K562 (cell line): ENCODE measurements around the gene NUP50. TPM values are rescaled to one million over a fixed set of nuclear protein-coding genes. Genes with fewer than 3 reads are reported as not detected.

ENCODE experiments used
- ATAC-seq: fragments of 200-7000 bp; cut with Tn5 transposase; 3 replicates; pipeline ENCODE4 v1.9.1; 2020; ENCODE audit warnings: moderate library complexity
- BruUV-seq: library from RNA; stranded (reverse); fragments of 400-500 nt; replicated peaks from 2 replicates; lab custom pipeline; 2021; lab: Mats Ljungman, UMichigan
- CTCF ChIA-PET: fragments of 300-600 bp; formaldehyde crosslinking; extraction: SDS; loops from one replicate; lab custom pipeline; 2021; ENCODE audit warnings: low intra/inter-chr PET ratio; lab: Yijun Ruan, JAX
- POLR2A ChIA-PET: fragments of 300-600, 350-650 bp; sonication (Branson Sonifier 250); formaldehyde crosslinking; extraction: SDS; loops from one replicate; lab custom pipeline; 2021; ENCODE audit warnings: antibody characterized with exemption, inconsistent platforms; lab: Yijun Ruan, JAX
- DNase-seq, 4 experiments: peaks; one replicate each; pipeline versions ENCODE4 v3.0.0 to v3.0.0-alpha.2; 2011 to 2018; ENCODE audit warnings: low spot score in 3 of 4, mixed read lengths in 3 of 4; ENCODE audit errors: extremely low read depth in 1 of 4
- FAIRE-seq: peaks from 2 replicates; lab custom pipeline; 2011; peaks lifted over from hg19 to GRCh38; lab: Jason Lieb, UNC
- H2AFZ ChIP-seq: 2 replicates; pipeline ENCODE4 v1.6.0; 2011; ENCODE audit warnings: low read depth, low read length, control low read depth, inconsistent platforms
- H3K27ac ChIP-seq: fragments of 200-600 bp; 3 replicates; pipeline ENCODE4 v1.8.0; 2011; ENCODE audit warnings: low read depth, mild to moderate bottlenecking, control low read depth, inconsistent platforms, low read length, moderate library complexity, mixed read lengths; ENCODE audit errors: extremely low read depth
- H3K27me3 ChIP-seq, 2 experiments: fragments of 300-600 bp in 1 of 2; 2 replicates in 1 of 2; 3 replicates in 1 of 2; pipeline versions ENCODE4 v1.6.0 to v1.8.0; 2011; ENCODE audit warnings: inconsistent platforms in 2 of 2, low read length in 2 of 2, mild to moderate bottlenecking in 1 of 2, mixed read lengths in 1 of 2, moderate library complexity in 1 of 2; ENCODE audit not compliant: control insufficient read depth in 2 of 2, insufficient read depth in 2 of 2
- H3K36me3 ChIP-seq: fragments of 300-600 bp; 3 replicates; pipeline ENCODE4 v1.8.0; 2011; ENCODE audit warnings: mild to moderate bottlenecking, low read length, inconsistent platforms; ENCODE audit not compliant: control insufficient read depth, insufficient read depth
- H3K4me1 ChIP-seq, 2 experiments: fragments of 200-600 bp in 1 of 2; replicated peaks in 1 of 2; 2 replicates in 1 of 2; 3 replicates in 1 of 2; pipeline versions ENCODE4 v1.5.1 to v1.8.0; 2011; ENCODE audit warnings: inconsistent platforms in 2 of 2, low read length in 2 of 2, mild to moderate bottlenecking in 1 of 2, mixed read lengths in 1 of 2, moderate library complexity in 1 of 2; ENCODE audit not compliant: control insufficient read depth in 2 of 2, insufficient read depth in 2 of 2
- H3K4me2 ChIP-seq: 2 replicates; pipeline ENCODE4 v1.6.1; 2011; ENCODE audit warnings: low read length, control low read depth, inconsistent platforms, mixed read lengths; ENCODE audit not compliant: insufficient read depth
- H3K4me3 ChIP-seq: fragments of 200-600 bp; sonication (generic), shearing (Covaris generic); 2 replicates; pipeline ENCODE4 v1.5.1; 2016; ENCODE audit warnings: control low read depth, inconsistent platforms
- H3K79me2 ChIP-seq: fragments of 200-600 bp; 3 replicates; pipeline ENCODE4 v1.8.0; 2011; ENCODE audit warnings: low read length, inconsistent platforms; ENCODE audit not compliant: control insufficient read depth, insufficient read depth
- H3K9ac ChIP-seq, 2 experiments: 2 replicates each; pipeline versions ENCODE4 v1.6.0 to v1.6.1; 2011; ENCODE audit warnings: low read depth in 2 of 2, low read length in 2 of 2, control low read depth in 1 of 2, inconsistent platforms in 1 of 2, mild to moderate bottlenecking in 1 of 2, mixed read lengths in 1 of 2; ENCODE audit not compliant: insufficient read depth in 1 of 2
- H3K9me1 ChIP-seq: one replicate; pipeline ENCODE4 v1.6.0; 2011; ENCODE audit warnings: inconsistent platforms, mild to moderate bottlenecking, low read length, moderate library complexity; ENCODE audit not compliant: control insufficient read depth, insufficient read depth
- H3K9me3 ChIP-seq: replicated peaks from 2 replicates; pipeline ENCODE4 v1.5.1; 2011; ENCODE audit warnings: low read depth, low read length, inconsistent platforms; ENCODE audit not compliant: control insufficient read depth, insufficient read depth
- H4K20me1 ChIP-seq: replicated peaks from 2 replicates; pipeline ENCODE4 v1.6.1; 2011; ENCODE audit warnings: low read length, inconsistent platforms, mixed read lengths; ENCODE audit not compliant: control insufficient read depth, insufficient read depth
- CBFA2T2 ChIP-seq: fragments of 450-650 bp; conservative IDR thresholded peaks from 2 replicates; pipeline ENCODE4 v1.6.1; 2017; ENCODE audit warnings: mild to moderate bottlenecking
- HMG20A ChIP-seq: fragments of 450-650 bp; formaldehyde crosslinking; conservative IDR thresholded peaks from 2 replicates; pipeline ENCODE4 v1.4.0; 2020; ENCODE audit warnings: mild to moderate bottlenecking, mixed read lengths
- HSF4 ChIP-seq: fragments of 250-450 bp; sonication (Bioruptor Pico); IDR thresholded peaks from 2 replicates; pipeline ENCODE4 v2.1.2; 2022; ENCODE audit warnings: mild to moderate bottlenecking, moderate library complexity, borderline replicate concordance
- STAT5A ChIP-seq: IDR thresholded peaks from 2 replicates; pipeline ENCODE4 v1.6.1; 2012; ENCODE audit warnings: low read length, inconsistent platforms, borderline replicate concordance
- YY1 ChIP-seq, 3 experiments: IDR thresholded peaks; 2 replicates each; pipeline ENCODE4 v1.6.1; 2011; ENCODE audit warnings: low read length in 2 of 3, mild to moderate bottlenecking in 2 of 3, moderate library complexity in 2 of 3, borderline replicate concordance in 1 of 3, control low read depth in 1 of 3, low read depth in 1 of 3; ENCODE audit not compliant: insufficient read depth in 3 of 3, insufficient replicate concordance in 2 of 3, control insufficient read depth in 1 of 3, insufficient read length in 1 of 3; ENCODE audit errors: extremely low read depth in 1 of 3
- ZNF217 ChIP-seq: sonication (generic); formaldehyde crosslinking; IDR thresholded peaks from 2 replicates; pipeline ENCODE4 v1.8.0; 2022; ENCODE audit warnings: mild to moderate bottlenecking, missing genetic modification reagents
- ZNF785 ChIP-seq: fragments of 250-450 bp; sonication (Bioruptor Pico); IDR thresholded peaks from 2 replicates; pipeline ENCODE4 v1.4.0; 2020; ENCODE audit warnings: mild to moderate bottlenecking
- WGBS: fragments of 100-300 bp; shearing (Covaris generic); methylation state at CpG from one replicate; pipeline ENCODE4 v1.1.6; 2016; ENCODE audit warnings: low coverage, mixed read lengths; ENCODE audit not compliant: insufficient coverage; ENCODE audit errors: missing lambda C conversion rate; 5-methylcytosine and 5-hydroxymethylcytosine counted together
- in situ Hi-C: fragments of 300-500 bp; cut with MboI; formaldehyde crosslinking; loops from 4 replicates; pipeline ENCODE4 v1.15.0; 2018; ENCODE audit warnings: inconsistent platforms, mixed read lengths
- intact Hi-C: fragments of 100-400 bp; cut with micrococcal nuclease; formaldehyde crosslinking; loops from 2 replicates; pipeline ENCODE4 v1.14.2; 2022
- polyA plus RNA-seq, 8 experiments: library from polyadenylated mRNA; depleted of rRNA in 4 of 8; stranded (reverse) in 5 of 8; unstranded in 3 of 8; fragments of >200 nt; fragmentation: Nextera tagmentation in 2 of 8; fragmentation: Illumina TruSeq in 1 of 8; extraction: Ambion mirVana in 2 of 8; extraction: Trizol in 1 of 8; gene quantifications; 2 replicates each; pipeline versions ENCODE4 v1.2.1 to v1.2.3, GENCODE V29; 2011 to 2014; ENCODE audit warnings: inconsistent platforms in 1 of 8, missing spikeins in 1 of 8
- total RNA-seq, 7 experiments: library from RNA; depleted of rRNA in 6 of 7; stranded (reverse); fragments of >200 nt in 6 of 7; fragmentation: Illumina TruSeq in 2 of 7; extraction: Trizol in 2 of 7; gene quantifications; 2 replicates each; pipeline versions ENCODE4 v1.2.1 to v1.2.3, GENCODE V29; 2011 to 2021; ENCODE audit warnings: low replicate concordance in 1 of 7
- TF ChIP-seq, protein P1 (sequence below): sonication (generic); formaldehyde crosslinking; IDR thresholded peaks from 2 replicates; pipeline ENCODE4 v1.8.1; 2023; ENCODE audit warnings: mild to moderate bottlenecking, missing genetic modification reagents
- TF ChIP-seq, protein P2 (sequence below): fragments of 450-650 bp; IDR thresholded peaks from 2 replicates; pipeline ENCODE4 v1.6.1; 2016; ENCODE audit warnings: mild to moderate bottlenecking
- TF ChIP-seq, protein P3 (sequence below): fragments of 200-400 bp; formaldehyde crosslinking; IDR thresholded peaks from 2 replicates; pipeline ENCODE4 v1.6.1; 2017; ENCODE audit warnings: mild to moderate bottlenecking, low read depth, low read length, moderate library complexity
- TF ChIP-seq, protein P4 (sequence below): sonication (generic); formaldehyde crosslinking; IDR thresholded peaks from 2 replicates; pipeline ENCODE4 v1.8.1; 2023; ENCODE audit warnings: mild to moderate bottlenecking, missing genetic modification reagents, moderate library complexity
- TF ChIP-seq, protein P5 (sequence below), 2 experiments: fragments of 450-650 bp; conservative IDR thresholded peaks; 2 replicates each; pipeline ENCODE4 v1.6.1; 2017; ENCODE audit warnings: mild to moderate bottlenecking in 2 of 2, moderate library complexity in 2 of 2

NUP50 gene
- total and polyA plus RNA-seq, 9 of the 15 experiments (the other 6 are each of a cell fraction or from before 2014, with no cell fraction given), result 23.8 to 83.7 (median 55.3) TPM

DNA sequence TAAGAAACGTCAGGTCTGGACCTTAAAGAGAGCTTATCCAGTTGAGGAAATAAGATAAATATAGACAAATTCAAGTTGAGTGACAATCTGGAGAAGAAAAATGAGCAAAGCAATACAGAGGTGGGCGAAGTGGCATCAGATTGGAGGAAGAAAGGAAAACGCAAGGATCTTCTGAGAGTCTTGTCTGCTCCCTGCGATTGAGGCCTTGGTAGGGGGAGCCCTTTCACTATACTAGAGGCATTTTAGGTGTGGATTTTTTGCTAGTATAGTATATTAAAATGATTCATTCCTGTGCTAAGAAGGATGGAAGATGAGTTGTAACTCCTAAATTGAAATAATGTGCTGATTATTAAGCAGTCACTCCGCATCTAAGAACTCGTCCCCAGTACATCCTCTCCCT, 8.1 kb downstream of the NUP50 start:
- Histone ChIP-seq H3K27ac (no peak overlapping the region), H3K4me3 (no peak overlapping the region), H3K4me1 (peaks cover 5% of the 10 kb centered on the region in 2 experiments; a peak in 3 of 5 replicates), H4K20me1 (peaks cover 17% of the 10 kb centered on the region), H3K27me3 (no peaks in the 10 kb centered on the region), H3K9me3 (no peaks in the 10 kb centered on the region), H3K79me2 (peaks cover 55% of the 10 kb centered on the region), H3K9me1 (no peaks in the 10 kb centered on the region), H3K36me3 (peaks cover 94% of the 10 kb centered on the region), H2AFZ (no peak overlapping the region), H3K9ac (no peak overlapping the region), H3K4me2 (no peak overlapping the region)
- WGBS, result 81% methylated on average over 4 of the region's 6 CpGs
- intact Hi-C loops, result no loop called here
- CTCF ChIA-PET, result no interaction called here
- no peak for FAIRE-seq
- no TSS peak for BruUV-seq
- in situ Hi-C loops, result no loop called here
- POLR2A ChIA-PET, result interaction anchor here (0.6 kb wide), 1 partner anchor 47 kb away, joined by 3 read pairs; no protein-coding TSS in a partner anchor
- ATAC-seq, result no peak
- DNase-seq, result no peak
- TF ChIP-seq ZNF217, result no peak
- no peak for TF ChIP-seq ZNF785 (CRISPR knock-in tag)
- TF ChIP-seq, protein P1, sequence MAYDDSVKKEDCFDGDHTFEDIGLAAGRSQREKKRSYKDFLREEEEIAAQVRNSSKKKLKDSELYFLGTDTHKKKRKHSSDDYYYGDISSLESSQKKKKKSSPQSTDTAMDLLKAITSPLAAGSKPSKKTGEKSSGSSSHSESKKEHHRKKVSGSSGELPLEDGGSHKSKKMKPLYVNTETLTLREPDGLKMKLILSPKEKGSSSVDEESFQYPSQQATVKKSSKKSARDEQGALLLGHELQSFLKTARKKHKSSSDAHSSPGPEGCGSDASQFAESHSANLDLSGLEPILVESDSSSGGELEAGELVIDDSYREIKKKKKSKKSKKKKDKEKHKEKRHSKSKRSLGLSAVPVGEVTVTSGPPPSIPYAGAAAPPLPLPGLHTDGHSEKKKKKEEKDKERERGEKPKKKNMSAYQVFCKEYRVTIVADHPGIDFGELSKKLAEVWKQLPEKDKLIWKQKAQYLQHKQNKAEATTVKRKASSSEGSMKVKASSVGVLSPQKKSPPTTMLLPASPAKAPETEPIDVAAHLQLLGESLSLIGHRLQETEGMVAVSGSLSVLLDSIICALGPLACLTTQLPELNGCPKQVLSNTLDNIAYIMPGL, result no peak
- TF ChIP-seq, protein P2, sequence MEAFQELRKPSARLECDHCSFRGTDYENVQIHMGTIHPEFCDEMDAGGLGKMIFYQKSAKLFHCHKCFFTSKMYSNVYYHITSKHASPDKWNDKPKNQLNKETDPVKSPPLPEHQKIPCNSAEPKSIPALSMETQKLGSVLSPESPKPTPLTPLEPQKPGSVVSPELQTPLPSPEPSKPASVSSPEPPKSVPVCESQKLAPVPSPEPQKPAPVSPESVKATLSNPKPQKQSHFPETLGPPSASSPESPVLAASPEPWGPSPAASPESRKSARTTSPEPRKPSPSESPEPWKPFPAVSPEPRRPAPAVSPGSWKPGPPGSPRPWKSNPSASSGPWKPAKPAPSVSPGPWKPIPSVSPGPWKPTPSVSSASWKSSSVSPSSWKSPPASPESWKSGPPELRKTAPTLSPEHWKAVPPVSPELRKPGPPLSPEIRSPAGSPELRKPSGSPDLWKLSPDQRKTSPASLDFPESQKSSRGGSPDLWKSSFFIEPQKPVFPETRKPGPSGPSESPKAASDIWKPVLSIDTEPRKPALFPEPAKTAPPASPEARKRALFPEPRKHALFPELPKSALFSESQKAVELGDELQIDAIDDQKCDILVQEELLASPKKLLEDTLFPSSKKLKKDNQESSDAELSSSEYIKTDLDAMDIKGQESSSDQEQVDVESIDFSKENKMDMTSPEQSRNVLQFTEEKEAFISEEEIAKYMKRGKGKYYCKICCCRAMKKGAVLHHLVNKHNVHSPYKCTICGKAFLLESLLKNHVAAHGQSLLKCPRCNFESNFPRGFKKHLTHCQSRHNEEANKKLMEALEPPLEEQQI, result no peak
- TF ChIP-seq, protein P3, sequence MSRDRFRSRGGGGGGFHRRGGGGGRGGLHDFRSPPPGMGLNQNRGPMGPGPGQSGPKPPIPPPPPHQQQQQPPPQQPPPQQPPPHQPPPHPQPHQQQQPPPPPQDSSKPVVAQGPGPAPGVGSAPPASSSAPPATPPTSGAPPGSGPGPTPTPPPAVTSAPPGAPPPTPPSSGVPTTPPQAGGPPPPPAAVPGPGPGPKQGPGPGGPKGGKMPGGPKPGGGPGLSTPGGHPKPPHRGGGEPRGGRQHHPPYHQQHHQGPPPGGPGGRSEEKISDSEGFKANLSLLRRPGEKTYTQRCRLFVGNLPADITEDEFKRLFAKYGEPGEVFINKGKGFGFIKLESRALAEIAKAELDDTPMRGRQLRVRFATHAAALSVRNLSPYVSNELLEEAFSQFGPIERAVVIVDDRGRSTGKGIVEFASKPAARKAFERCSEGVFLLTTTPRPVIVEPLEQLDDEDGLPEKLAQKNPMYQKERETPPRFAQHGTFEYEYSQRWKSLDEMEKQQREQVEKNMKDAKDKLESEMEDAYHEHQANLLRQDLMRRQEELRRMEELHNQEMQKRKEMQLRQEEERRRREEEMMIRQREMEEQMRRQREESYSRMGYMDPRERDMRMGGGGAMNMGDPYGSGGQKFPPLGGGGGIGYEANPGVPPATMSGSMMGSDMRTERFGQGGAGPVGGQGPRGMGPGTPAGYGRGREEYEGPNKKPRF, result no peak
- TF ChIP-seq STAT5A, result no peak
- TF ChIP-seq CBFA2T2, result no peak
- TF ChIP-seq YY1 (IDR thresholded peaks at IDR 0.05; ENCODE audit: borderline replicate concordance in 1 of 3, control insufficient read depth in 1 of 3, extremely low read depth in 1 of 3, insufficient read depth in 3 of 3, insufficient read length in 1 of 3, insufficient replicate concordance in 2 of 3, low read depth in 1 of 3, low read length in 2 of 3), result no peak
- no peak for TF ChIP-seq HSF4 (CRISPR knock-in tag)
- TF ChIP-seq, protein P4, sequence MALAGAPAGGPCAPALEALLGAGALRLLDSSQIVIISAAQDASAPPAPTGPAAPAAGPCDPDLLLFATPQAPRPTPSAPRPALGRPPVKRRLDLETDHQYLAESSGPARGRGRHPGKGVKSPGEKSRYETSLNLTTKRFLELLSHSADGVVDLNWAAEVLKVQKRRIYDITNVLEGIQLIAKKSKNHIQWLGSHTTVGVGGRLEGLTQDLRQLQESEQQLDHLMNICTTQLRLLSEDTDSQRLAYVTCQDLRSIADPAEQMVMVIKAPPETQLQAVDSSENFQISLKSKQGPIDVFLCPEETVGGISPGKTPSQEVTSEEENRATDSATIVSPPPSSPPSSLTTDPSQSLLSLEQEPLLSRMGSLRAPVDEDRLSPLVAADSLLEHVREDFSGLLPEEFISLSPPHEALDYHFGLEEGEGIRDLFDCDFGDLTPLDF, result no peak
- no peak for TF ChIP-seq HMG20A (CRISPR knock-in tag)
- TF ChIP-seq, protein P5, sequence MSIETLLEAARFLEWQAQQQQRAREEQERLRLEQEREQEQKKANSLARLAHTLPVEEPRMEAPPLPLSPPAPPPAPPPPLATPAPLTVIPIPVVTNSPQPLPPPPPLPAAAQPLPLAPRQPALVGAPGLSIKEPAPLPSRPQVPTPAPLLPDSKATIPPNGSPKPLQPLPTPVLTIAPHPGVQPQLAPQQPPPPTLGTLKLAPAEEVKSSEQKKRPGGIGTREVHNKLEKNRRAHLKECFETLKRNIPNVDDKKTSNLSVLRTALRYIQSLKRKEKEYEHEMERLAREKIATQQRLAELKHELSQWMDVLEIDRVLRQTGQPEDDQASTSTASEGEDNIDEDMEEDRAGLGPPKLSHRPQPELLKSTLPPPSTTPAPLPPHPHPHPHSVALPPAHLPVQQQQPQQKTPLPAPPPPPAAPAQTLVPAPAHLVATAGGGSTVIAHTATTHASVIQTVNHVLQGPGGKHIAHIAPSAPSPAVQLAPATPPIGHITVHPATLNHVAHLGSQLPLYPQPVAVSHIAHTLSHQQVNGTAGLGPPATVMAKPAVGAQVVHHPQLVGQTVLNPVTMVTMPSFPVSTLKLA (conservative IDR thresholded peaks at IDR 0.05), result no peak
